Choroid plexus epithelial cell (primary cell): Measurements from ENCODE around the gene SUSD3.
"Not testable (repeated sequence)": the region's sequence is repeated elsewhere in the genome, so short reads cannot be mapped to it uniquely, and the experiment has no call there.

Source experiments
- DNase-seq: peaks from one replicate; pipeline ENCODE4 v3.0.0-alpha.2; 2010; ENCODE audit warnings: low read depth
- H3K4me3 ChIP-seq: 2 replicates; pipeline ENCODE4 v1.5.1; 2011; ENCODE audit warnings: low read depth, mild to moderate bottlenecking, control low read depth, low read length, moderate library complexity
- TF ChIP-seq, protein P1 (sequence below): conservative IDR thresholded peaks from 2 replicates; pipeline ENCODE4 v1.5.1; 2011; ENCODE audit warnings: low read depth, mild to moderate bottlenecking, control low read depth, inconsistent platforms, low read length, moderate library complexity

The SUSD3 gene

DNA sequence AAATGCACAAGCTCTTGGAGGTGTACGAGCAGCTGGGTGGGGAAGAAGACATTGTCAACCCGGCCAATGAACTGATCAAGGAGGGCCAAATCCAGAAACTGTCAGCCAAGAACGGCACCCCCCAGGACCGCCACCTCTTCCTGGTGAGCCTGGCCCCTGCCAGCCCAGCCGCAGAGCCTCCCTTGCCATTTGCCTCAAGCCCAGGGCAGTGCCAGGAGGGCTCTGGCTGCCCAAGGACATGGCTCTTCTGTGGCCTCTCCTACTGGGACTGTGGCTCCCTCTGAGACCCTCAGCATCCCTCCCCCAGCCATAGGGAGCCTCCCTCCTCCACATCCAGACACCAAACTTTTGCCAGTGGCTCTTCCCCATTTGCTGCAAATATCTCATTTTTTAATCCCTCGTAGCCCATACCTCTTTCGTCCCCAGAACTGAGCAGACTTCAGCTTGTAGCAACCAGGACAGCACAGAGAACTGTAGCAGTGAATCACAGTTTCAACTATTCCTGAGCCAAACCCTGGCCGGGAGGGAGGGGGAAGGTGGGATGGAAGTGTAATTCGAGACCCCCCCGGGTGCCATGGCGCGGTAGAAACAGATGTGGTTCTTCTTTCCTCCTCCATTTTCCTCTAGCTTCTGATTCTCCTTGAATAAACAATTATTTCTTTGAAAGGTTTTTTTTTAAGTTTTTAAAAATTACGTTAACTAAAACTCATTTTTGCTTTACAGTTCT lies 44.5 kb upstream of the SUSD3 start:
- peak; percentile 8 for DNase-seq
- TF ChIP-seq, protein P1, sequence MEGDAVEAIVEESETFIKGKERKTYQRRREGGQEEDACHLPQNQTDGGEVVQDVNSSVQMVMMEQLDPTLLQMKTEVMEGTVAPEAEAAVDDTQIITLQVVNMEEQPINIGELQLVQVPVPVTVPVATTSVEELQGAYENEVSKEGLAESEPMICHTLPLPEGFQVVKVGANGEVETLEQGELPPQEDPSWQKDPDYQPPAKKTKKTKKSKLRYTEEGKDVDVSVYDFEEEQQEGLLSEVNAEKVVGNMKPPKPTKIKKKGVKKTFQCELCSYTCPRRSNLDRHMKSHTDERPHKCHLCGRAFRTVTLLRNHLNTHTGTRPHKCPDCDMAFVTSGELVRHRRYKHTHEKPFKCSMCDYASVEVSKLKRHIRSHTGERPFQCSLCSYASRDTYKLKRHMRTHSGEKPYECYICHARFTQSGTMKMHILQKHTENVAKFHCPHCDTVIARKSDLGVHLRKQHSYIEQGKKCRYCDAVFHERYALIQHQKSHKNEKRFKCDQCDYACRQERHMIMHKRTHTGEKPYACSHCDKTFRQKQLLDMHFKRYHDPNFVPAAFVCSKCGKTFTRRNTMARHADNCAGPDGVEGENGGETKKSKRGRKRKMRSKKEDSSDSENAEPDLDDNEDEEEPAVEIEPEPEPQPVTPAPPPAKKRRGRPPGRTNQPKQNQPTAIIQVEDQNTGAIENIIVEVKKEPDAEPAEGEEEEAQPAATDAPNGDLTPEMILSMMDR: no peak
- H3K4me3 ChIP-seq: no peak overlapping the region

DNA sequence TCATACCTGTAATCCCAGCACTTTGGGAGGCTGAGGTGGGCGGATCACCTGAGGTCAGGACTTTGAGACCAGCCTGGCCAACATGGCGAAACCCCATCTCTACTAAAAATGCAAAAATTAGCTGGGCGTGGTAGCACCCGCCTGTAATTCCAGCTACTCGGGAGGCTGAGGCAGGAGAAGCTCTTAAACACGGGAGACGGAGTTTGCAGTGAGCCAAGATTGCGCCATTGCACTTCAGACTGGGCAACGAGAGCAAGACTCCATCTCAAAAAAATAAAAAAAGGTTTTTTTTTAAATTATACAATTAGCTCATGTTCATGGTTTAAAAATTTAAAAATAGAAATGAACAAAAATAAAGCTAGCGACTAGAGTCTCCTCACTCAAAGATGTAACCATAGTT lies 43.3 kb upstream of the SUSD3 start:
- H3K4me3 ChIP-seq, DNase-seq: not testable (repeated sequence)

DNA sequence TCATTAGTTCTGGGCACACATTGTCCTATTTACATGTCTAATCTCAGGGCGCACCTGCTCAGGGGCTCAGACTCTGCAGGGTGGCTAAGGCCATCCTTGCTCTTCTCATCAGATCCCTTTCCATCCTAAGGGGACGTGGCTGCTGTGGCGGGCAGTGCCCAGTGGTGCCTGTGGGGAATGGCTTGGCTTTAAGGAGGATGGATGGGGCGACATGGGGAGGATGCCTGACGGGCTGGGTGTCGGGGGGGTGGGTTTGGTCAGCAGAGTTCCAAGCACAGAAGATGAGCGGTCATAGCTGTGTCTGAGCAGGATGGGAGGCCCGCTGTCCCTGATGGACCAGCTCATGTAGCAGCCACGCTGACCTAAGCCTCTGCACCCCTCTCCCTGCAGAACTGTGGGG lies 40.9 kb upstream of the SUSD3 start:
- DNase-seq: no peak
- H3K4me3 ChIP-seq: no peak overlapping the region
- TF ChIP-seq, protein P1: no peak

DNA sequence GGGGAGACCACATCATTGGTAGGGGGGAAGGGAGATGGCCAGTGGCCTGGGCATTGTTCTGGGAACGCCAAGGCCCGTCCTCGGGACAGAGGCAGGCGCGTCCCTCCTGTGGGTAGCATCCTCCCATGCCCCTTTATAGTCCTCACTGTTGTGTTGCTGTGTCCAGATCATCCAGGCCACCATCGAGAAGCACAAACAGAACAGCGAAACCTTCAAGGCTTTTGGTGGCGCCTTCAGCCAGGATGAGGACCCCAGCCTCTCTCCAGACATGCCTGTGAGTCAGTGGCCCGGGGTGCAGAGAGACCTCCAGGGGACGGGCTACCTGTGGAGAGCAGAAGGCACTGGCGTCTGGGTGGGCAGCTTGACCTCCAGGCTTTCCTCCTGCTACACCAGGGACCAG lies 38.4 kb upstream of the SUSD3 start:
- DNase-seq: no peak
- H3K4me3 ChIP-seq: no peak overlapping the region
- TF ChIP-seq, protein P1: no peak

DNA sequence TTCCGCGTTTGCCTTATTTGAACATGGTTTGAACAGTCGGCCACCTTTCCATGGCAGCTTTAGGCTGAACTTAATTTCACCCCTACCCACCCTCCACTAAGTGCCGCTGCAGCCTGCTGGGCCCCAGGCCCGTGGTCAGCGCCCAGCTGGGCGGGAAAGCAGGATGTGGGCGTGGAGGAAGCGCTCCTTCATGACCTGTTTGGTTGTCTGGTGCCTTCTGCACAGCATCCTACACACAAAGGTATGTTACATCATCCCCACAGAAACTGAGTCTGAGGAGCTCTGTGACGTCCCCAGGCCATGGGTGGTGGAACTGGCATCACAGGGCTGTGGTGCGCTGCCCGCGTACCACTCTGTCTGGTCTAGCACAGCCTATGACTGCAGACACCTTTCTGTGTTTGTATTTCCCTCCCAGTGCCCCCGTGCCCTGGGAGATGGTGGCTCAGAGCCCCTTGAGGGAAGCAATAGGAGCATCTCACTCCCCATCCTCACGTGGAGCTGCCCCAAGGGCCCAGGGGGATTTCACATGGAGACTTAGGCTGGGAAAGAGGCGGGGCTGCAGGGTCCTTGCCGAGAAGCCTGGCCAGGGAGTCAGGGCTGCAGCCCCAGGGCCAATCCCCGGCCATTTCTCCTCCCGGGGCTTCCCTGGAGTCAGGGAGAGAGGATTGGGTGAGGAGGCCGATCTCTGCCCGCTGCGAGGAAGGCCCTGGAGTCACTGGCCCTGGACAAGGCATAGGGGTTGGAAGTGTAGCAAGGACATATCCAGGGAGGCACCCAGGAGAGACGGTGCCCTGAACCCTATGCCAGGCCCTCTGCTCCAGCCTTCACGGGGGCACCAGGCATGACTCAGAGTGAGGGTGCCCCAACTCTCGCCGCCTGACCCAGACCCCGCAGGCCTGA lies 37.5 kb upstream of the SUSD3 start:
- H3K4me3 ChIP-seq: no peak overlapping the region
- TF ChIP-seq, protein P1: no peak
- peak; percentile 46 for DNase-seq

DNA sequence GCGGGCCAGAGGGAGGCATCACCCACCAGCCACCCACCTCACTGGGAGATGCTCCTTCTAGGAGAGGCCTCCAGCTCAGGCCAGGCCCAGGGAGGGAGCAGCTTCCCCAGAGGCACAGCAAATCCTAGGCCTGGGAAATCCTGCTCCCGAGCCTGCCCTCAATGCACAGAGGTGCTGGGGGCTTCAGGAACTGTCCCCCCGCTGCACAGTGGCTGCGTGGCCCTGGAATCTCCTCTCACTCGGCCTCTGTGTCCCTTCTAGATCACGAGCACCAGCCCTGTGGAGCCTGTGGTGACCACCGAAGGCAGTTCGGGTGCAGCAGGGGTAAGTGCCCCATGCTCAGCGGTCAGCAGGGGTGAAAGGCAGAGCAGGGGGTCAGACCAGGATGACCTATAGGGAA lies 36.4 kb upstream of the SUSD3 start:
- DNase-seq: no peak
- TF ChIP-seq, protein P1: no peak
- H3K4me3 ChIP-seq: no peak overlapping the region

DNA sequence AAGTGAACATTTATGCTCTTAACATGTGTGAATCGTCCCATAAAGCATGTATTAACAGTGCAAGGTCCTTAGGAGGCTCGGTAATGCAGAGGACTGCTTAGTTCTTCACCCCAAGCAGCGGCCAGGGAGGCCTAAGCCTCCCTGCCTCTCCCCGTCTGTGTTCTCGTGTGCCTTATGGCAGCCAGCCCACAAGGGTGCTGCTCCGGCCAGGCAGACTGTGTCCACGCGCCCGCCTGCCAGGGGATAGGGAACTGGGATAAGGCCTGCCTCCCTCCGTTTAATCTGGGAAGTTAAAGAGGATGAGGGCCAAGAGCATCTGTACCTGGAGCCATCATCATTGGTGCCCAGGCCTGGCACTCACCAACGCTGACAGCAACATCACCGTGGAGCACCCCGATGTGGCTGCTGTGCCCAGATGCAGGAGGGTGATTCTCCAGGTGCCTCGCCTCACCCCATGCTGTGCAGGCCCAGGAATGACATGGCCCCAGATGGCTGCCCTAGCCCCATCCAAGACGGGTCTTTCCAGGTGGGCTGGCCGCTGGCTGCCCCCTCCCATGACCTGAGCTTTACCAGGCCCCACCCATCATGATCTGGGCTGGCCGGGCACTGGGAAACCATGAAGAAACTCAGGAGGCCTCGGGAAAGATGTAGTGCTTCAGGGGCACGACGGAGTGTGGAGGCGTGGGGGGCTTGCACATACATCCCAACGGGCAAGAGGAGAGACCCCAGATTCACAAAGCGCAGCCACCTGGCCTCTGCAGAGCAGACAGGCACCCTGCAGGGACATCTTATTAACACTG lies 35.6 kb upstream of the SUSD3 start:
- DNase-seq: no peak

More for the DNA sequence above, 35.6 kb upstream of the SUSD3 start:
- no peak overlapping the region for H3K4me3 ChIP-seq
- TF ChIP-seq, protein P1: no peak
